ENCODE results near the gene ABLIM1. TPM values are rescaled to one million over a fixed set of nuclear protein-coding genes. Genes with fewer than 3 reads are reported as not detected.

The ABLIM1 gene
- total and polyA plus RNA-seq, 2 of the 4 experiments (the other 2 are of a cell fraction) = 7.7 to 9.9 TPM

GRCh38 chr10:114389426-114389825 lies 268.6 kb downstream of the ABLIM1 start:
- 0% methylated on average over 1 of the region's 5 CpGs; no CpG with 5 or more reads in 1 of the 2 experiments for WGBS, 2 experiments (ENCODE audit: extremely low coverage in 2 of 2, insufficient read length in 1 of 2)
- dilution Hi-C loops (cut with HindIII; ENCODE audit: low sequenced_read_pairs, unreplicated experiment) = no loop called here
- peaks cover 1% of the 10 kb centered on the region; the same call in 1 of the 2 replicates for H3K4me1 ChIP-seq (ENCODE audit: control insufficient read depth, insufficient read depth, low read length)
- no peak overlapping the region for H4K91ac ChIP-seq (ENCODE audit: insufficient read depth, low read depth, low read length)
- ATAC-seq (ENCODE audit: low read depth) (peak; percentile 62), DNase-seq (peak; percentile 52)
- H3K9ac ChIP-seq (ENCODE audit: low read depth, low read length) = no peak overlapping the region
- H3K4me3 ChIP-seq (ENCODE audit: insufficient read depth, low read depth, low read length) = no peak overlapping the region
- no peak overlapping the region for H3K14ac ChIP-seq (replicated peaks; ENCODE audit: low read depth, low read length)
- no peak overlapping the region for H2BK20ac ChIP-seq (ENCODE audit: low read depth, low read length)
- no peak overlapping the region for H3K18ac ChIP-seq (ENCODE audit: low read depth, low read length)
- no peaks in the 10 kb centered on the region for H3K9me3 ChIP-seq (ENCODE audit: control insufficient read depth, insufficient read depth, low read length)
- H2AK5ac ChIP-seq (ENCODE audit: low read depth, low read length) = no peak overlapping the region
- H2BK120ac ChIP-seq (ENCODE audit: low read depth, low read length) = no peak overlapping the region
- no peak overlapping the region for H2AK9ac ChIP-seq (replicated peaks; ENCODE audit: low read depth, low read length, poor library complexity)
- no peaks in the 10 kb centered on the region for H3K9me1 ChIP-seq (ENCODE audit: insufficient read depth, low read length)
- H3K4ac ChIP-seq (ENCODE audit: low read depth, low read length) = no peak overlapping the region
- BruUV-seq (replicated peaks) = no TSS peak
- H3K4me2 ChIP-seq (ENCODE audit: low read depth, low read length) = no peak overlapping the region
- H3K23ac ChIP-seq (ENCODE audit: low read depth, low read length) = no peak overlapping the region
- H4K20me1 ChIP-seq (ENCODE audit: insufficient read depth, low read length) = no peaks in the 10 kb centered on the region
- H3K56ac ChIP-seq (ENCODE audit: extremely low read depth, insufficient read depth, low read length) = no peak overlapping the region
- ChIA-PET CTCF (interaction anchor here (1.2 kb wide), 1 partner anchor 85 kb away, joined by 3 read pairs; no protein-coding TSS in a partner anchor), POLR2A (ENCODE audit: unreplicated experiment) (no interaction called here)
- H2BK15ac ChIP-seq (ENCODE audit: low read depth, low read length) = no peak overlapping the region
- H3K27me3 ChIP-seq (ENCODE audit: control insufficient read depth, insufficient read depth, low read length) = peaks cover 29% of the 10 kb centered on the region
- H2BK5ac ChIP-seq (ENCODE audit: low read depth, low read length, poor library complexity, severe bottlenecking) = no peak overlapping the region
- in situ Hi-C loops (cut with MboI; ENCODE audit: low sequenced_read_pairs) = no loop called here
- H3K79me1 ChIP-seq (ENCODE audit: low read depth in 1 of 2, low read length in 2 of 2) = no peaks in the 10 kb centered on the region
- H2AFZ ChIP-seq (replicated peaks; ENCODE audit: low read length, poor library complexity) = no peak overlapping the region
- H4K5ac ChIP-seq (ENCODE audit: low read depth, low read length) = no peak overlapping the region
- no peaks in the 10 kb centered on the region; the same call in 1 of the 2 replicates for H3K36me3 ChIP-seq (ENCODE audit: control insufficient read depth, insufficient read depth, low read length)
- no peak overlapping the region for H4K8ac ChIP-seq (ENCODE audit: low read depth in 2 of 2, low read length in 2 of 2)
- H3K27ac ChIP-seq (ENCODE audit: insufficient read depth, low read length) = no peak overlapping the region
- intact Hi-C loops (cut with micrococcal nuclease) = no loop called here
- TF ChIP-seq POLR2A (IDR thresholded peaks at IDR 0.05; ENCODE audit: low read depth, low read length) = no peak
- TF ChIP-seq, protein P1, sequence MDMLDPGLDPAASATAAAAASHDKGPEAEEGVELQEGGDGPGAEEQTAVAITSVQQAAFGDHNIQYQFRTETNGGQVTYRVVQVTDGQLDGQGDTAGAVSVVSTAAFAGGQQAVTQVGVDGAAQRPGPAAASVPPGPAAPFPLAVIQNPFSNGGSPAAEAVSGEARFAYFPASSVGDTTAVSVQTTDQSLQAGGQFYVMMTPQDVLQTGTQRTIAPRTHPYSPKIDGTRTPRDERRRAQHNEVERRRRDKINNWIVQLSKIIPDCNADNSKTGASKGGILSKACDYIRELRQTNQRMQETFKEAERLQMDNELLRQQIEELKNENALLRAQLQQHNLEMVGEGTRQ (IDR thresholded peaks at IDR 0.05; ENCODE audit: low read depth, low read length) = no peak
- no peak for TF ChIP-seq MXI1 (IDR thresholded peaks at IDR 0.05; ENCODE audit: borderline replicate concordance, low read depth, low read length)
- TF ChIP-seq RAD21 (IDR thresholded peaks at IDR 0.05; ENCODE audit: low read length) = no peak
- TF ChIP-seq ELK1 (IDR thresholded peaks at IDR 0.05; ENCODE audit: borderline replicate concordance, low read depth, low read length) = no peak
- no peak for TF ChIP-seq NFE2L2 (IDR thresholded peaks at IDR 0.05; ENCODE audit: low read depth, low read length)
- TF ChIP-seq, protein P2, sequence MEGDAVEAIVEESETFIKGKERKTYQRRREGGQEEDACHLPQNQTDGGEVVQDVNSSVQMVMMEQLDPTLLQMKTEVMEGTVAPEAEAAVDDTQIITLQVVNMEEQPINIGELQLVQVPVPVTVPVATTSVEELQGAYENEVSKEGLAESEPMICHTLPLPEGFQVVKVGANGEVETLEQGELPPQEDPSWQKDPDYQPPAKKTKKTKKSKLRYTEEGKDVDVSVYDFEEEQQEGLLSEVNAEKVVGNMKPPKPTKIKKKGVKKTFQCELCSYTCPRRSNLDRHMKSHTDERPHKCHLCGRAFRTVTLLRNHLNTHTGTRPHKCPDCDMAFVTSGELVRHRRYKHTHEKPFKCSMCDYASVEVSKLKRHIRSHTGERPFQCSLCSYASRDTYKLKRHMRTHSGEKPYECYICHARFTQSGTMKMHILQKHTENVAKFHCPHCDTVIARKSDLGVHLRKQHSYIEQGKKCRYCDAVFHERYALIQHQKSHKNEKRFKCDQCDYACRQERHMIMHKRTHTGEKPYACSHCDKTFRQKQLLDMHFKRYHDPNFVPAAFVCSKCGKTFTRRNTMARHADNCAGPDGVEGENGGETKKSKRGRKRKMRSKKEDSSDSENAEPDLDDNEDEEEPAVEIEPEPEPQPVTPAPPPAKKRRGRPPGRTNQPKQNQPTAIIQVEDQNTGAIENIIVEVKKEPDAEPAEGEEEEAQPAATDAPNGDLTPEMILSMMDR (conservative IDR thresholded peaks at IDR 0.05; ENCODE audit: low read depth, low read length) = no peak
- no peak for TF ChIP-seq CHD1 (IDR thresholded peaks at IDR 0.05; ENCODE audit: low read depth, low read length)
- no peak for TF ChIP-seq SMC3 (IDR thresholded peaks at IDR 0.05; ENCODE audit: low read depth, low read length)
- no peak for TF ChIP-seq FOS (IDR thresholded peaks at IDR 0.05; ENCODE audit: low read depth, low read length)
- TF ChIP-seq MAFK (IDR thresholded peaks at IDR 0.05; ENCODE audit: low read depth, low read length) = no peak
- TF ChIP-seq CEBPB (IDR thresholded peaks at IDR 0.05; ENCODE audit: low read depth, low read length) = no peak
- TF ChIP-seq BHLHE40 (IDR thresholded peaks at IDR 0.05; ENCODE audit: low read depth, low read length) = no peak
- no peak for TF ChIP-seq MAZ (IDR thresholded peaks at IDR 0.05; ENCODE audit: borderline replicate concordance, low read depth, low read length)
- TF ChIP-seq RFX5 (IDR thresholded peaks at IDR 0.05; ENCODE audit: low read depth, low read length) = no peak
- no peak for TF ChIP-seq RCOR1 (IDR thresholded peaks at IDR 0.05; ENCODE audit: insufficient replicate concordance, low read length)

All from IMR-90 (cell line).